SW 1271 (cell line): ENCODE results near the gene CD151.

ENCODE experiments used
- DNase-seq, 2 experiments: peaks; one replicate each; lab custom pipeline; 2025; lab: John Stamatoyannopoulos, UW

The CD151 gene

GRCh38 chr11:832529-833113 is at the start of gene CD151:
TSS of gene CD151 (plus strand) at chr11:832952. CDS start at chr11:836070, 3,118 bp downstream.
- DNase-seq, result peak in 1 of 2 experiments; percentile 67

- no peak for DNase-seq
Observed at GRCh38 chr11:783581-784015, 49.2 kb upstream of the CD151 start.

GRCh38 chr11:786235-787083 is 46.3 kb upstream of the CD151 start:
- DNase-seq, result no peak

GRCh38 chr11:787084-787675 is 45.6 kb upstream of the CD151 start:
- no peak for DNase-seq

GRCh38 chr11:788009-788640 is 44.6 kb upstream of the CD151 start:
- no peak for DNase-seq

GRCh38 chr11:788953-789940 is 43.5 kb upstream of the CD151 start:
- no peak for DNase-seq

- DNase-seq, result peak in 1 of 2 experiments; percentile 14
Observed at GRCh38 chr11:789943-790342, 42.8 kb upstream of the CD151 start, which contains the start of gene CEND1. TSS of gene CEND1 (minus strand) at chr11:790090. CDS start at chr11:788576, 1,514 bp downstream.

GRCh38 chr11:790721-791564 is 41.8 kb upstream of the CD151 start:
- peak; percentile 42 to 70 for DNase-seq

- DNase-seq, result no peak
Observed at GRCh38 chr11:791658-792534, 40.9 kb upstream of the CD151 start.

GRCh38 chr11:792535-792821 is 40.3 kb upstream of the CD151 start:
- DNase-seq, result no peak

GRCh38 chr11:792873-793272 is 39.9 kb upstream of the CD151 start:
- no peak for DNase-seq

- DNase-seq, result no peak
Observed at GRCh38 chr11:793556-793955, 39.2 kb upstream of the CD151 start.

GRCh38 chr11:794013-794765 is 38.6 kb upstream of the CD151 start:
- no peak for DNase-seq

GRCh38 chr11:794766-795633 is 37.8 kb upstream of the CD151 start:
- DNase-seq, result no peak

- peak; percentile 68 to 72 for DNase-seq
Observed at GRCh38 chr11:795634-796564, 36.9 kb upstream of the CD151 start.

GRCh38 chr11:796565-797295 is 36.0 kb upstream of the CD151 start:
- DNase-seq, result no peak
